DMS 273 (cell line): ENCODE data around the gene XIRP2.
A peak's percentile ranks its signal among the peaks of the same experiment; 100 is the strongest.
"Not testable (repeated sequence)": the region's sequence is repeated elsewhere in the genome, so short reads cannot be mapped to it uniquely, and the experiment has no call there.

Experiments
- DNase-seq: peaks from one replicate; lab custom pipeline; 2025; ENCODE audit not compliant: unreplicated experiment; lab: John Stamatoyannopoulos, UW

The XIRP2 gene

DNA sequence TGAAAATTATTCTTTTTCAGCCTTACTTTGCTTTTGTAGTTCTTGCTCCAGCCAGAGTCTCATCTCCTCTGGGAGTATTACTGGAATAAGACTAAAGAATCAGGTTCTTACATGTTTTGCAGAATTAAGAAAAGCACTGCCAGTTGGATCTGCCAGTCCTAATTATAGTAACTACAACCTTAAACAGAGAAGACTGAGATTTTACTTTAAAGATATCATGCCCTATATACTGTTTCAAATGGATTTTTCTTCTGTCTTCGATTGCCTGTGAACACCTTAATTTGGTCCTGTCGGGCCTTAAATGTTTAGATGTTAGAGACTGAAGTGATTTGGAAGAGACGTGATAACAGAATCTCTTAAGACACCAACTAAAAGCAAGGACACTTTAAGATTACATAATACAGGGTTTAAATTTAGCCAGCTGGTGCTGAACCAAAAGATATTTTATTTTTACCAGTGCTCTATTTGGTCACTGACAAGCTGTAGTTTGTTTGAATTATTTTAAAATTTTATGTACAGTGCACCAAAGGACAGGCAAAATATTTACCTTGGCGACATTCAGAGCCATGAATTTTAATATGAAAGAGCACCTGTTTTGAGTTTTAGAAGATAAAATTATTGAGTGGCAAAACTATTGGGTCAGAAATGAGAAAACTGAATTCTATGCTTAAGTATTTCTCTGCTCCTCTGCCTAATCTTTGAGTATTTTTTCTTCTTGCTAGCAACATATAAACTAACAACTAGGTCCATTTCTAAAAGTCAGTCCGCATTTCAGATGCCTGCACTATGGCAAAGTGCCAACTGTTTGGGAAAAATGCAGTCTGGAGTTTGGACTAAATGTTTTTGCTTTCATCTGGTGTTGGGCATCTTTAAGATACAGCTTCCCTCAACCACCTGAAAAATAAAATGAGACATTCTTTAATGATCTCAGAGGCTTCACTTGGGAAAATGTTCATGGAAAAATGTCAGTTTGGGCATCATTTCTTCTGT, 300.0 kb downstream of the XIRP2 start:
- peak; percentile 63 for DNase-seq

DNA sequence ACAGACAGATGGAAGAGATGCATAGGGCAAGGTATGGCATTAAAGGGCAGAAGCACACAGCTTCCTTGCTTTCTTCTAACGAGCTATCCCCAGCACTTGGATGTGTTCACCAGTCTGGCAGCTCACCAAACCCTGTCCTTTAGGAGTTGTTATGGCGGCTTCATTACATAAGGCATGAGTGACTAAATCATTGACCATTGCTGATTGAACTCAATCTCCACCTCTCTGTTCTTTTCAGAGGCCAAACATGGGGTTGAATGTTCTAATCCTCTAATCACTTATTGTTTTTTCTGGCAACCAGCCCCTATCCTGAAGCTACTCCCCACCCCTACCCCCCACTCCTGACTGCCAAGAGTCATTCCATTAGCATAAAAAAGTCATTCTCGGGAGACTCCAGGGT, 301.8 kb downstream of the XIRP2 start:
- peak; percentile 35 for DNase-seq

DNA sequence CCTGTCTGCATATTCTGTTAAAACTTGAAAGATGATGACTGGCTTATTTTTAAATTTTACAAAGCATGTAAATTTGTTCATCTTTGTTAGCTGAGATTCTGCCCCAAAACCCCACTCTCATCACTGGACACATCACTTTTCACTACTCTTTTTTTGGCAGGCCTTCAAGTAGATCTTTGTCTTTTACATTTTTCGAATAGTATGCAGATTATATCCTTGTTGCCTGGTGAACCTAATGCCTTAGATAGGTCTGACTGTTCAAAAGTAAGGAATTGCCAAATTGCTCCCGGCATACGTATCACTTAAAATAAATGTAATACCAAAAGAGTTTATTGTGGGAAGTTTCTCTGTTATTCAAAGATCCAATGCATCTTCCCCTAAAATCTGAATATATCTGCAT, 303.3 kb downstream of the XIRP2 start:
- DNase-seq, result no peak

DNA sequence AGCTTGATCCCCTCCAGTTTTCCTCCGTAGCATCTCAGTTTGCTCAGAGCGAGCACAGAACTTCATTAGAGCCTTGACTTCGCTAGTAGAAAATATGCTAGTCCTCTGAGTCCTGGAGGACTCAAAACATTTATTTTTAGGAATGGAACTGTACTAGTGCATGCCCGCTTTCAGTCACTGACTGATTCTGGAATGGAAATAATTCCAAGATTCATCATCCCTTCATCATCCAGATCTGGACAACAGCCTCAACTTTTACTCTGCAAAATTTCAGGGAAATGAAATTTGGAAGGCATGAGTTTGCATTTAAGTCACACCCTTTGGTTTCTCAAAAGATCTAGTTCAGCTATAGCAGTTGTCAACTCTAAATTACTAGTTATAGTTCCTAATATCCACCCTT, 304.6 kb downstream of the XIRP2 start:
- no peak for DNase-seq

DNA sequence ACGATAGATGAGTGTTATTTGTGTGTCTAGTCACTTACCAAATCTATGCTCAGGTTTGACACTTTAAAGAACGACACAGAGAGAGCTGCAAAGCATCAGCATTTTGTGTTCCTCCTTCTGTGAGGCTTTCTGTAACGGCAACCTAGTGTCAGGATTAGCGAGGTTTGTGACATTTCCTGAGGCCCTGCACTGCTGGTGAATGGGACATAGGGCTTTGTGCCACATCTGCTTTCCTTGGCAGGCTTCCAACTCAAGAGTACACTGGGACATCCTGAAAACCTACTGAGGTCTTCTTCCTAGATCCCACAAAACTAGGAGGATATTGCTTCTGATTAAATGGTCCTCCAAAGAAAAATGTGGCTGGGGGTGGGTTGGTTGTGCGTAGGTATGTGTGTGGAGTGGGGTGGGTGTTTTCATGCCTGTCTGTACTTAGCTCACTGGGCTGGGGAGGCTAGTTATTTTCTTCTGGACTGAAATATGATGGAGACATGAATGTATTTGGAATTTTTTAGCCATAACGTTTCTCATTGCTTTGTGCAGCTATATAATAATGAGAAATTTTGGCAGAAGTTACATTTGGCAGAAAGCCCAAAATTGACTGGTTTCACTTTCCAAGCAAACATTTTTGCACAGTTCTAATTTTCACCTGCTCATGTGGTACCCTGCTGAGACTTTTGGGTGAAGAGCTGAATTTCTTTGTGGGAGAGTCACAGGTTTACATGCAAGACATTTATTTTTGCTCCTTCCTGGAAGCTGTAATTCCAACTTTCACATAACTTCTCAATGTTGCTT, 308.4 kb downstream of the XIRP2 start:
- peak; percentile 66 for DNase-seq

DNA sequence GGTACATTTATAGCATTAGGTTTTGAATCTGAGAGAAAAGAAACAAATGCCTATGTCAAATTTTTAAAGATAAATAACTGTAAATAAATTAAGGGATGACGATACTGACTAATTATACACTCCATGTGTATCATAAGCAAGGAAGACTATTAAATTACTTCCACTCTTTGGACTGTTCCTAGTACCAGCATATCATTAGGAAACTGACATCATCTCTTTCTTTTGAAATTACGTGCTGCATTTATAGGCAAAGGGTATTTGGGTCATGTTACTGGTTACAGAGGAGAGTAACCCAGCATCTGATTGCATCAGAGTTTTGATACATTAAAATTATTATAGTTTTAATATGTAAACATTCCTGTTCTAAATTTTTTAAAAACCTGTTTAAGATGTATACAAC, 309.7 kb downstream of the XIRP2 start:
- peak; percentile 41 for DNase-seq

DNA sequence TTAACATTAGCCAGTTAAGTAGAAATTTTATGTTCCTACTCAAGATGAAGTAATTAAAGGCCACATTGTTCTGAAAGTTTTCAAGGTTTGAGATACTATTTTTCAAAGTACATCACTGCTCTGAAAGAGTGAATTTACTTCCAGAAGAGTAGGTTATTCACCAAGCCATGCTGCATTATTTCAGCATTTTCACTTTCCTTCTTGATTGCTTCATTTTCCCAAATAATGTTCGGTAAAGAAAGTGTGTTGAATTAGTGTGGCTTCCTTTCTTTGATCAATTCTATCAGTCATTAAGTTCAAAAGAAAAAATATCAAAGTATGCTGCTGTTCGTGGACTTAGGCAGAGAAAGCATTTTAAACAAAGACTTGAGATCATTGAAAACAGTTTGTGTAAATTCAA, 310.3 kb downstream of the XIRP2 start:
- DNase-seq, result no peak

DNA sequence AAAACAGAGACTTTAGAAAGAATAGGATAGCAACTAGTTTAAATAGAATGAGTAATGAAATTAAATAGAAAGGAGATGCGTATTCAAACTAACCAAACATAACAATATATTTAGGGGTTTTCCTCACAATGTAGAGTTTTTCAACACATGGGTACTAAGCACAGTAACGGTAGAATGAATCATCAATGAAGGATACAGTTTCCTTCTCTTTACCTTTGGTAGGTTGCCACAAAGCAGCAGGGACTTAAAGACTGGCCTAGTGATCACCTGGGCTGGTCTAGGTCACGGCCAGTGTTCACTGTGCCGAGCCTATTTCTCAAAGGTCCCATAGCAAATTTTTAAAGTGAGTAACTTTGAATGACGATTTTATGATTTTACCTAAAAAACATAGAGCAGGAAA, 311.7 kb downstream of the XIRP2 start:
- no peak for DNase-seq

DNA sequence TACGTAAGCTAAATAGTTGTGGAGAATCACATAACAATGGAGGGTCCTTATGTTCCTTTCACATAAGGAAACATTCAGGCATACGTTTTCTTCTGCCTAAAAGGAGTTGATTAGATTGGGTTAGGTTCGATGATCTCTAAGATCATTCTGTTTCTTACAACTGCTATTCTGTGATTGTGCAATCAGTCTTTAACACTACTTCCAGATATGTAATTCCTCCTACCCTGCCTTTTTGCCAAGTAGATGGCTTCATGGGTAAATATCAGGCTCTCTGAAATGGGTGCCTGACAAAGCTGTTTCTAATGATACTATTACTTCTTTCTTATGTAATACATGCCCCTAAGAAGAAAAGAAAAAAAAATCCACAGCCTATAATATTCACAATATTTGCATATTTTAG, 321.5 kb downstream of the XIRP2 start:
- no peak for DNase-seq

DNA sequence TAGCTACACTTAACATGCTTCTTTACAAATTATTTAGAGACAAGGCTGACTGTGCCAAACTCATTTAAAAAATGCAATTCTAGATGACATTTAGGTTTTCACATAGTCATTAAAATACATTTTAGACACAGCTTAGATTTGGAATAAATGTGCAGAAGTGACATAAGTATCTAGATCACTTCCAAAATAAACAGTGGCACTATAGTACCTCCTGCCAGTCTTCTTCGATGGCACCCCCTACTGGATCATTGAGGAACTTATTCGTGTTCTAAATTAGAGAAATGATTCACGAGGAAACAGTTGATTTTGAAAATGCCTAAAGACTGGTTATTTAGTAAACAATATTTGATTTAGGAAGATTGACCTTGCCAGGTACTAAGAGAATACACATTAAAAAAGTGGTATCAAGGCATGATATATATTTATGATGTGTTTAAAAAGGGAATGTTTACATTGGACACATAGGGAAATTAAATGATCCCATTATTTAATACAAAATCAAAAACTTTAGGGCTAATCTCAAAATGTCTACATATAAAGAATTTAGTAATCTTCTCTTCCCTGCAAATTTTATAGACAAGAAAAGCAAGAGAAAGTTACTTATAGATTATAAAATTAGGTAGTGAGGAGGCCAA, 323.9 kb downstream of the XIRP2 start:
- DNase-seq, result peak; percentile 81

DNA sequence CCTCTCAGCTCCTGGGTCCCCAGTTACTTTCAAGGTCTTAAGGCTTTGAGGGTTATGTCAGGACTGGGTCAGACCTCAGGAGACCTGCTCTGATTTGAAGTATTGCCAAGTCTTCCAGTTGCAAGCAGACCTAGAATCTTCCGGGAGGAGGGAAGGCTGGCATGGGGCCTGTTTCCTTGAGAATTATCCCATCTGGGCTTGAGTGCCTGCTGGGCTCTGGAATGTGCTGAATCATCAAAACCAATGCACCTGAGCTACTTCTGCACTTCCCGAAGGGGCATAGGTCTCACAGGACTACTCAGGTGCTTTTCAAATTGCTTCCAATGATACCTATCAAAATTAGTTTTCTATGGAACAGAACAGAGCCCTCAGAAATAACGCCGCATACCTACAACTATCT, 327.3 kb downstream of the XIRP2 start:
- peak; percentile 22 for DNase-seq

DNA sequence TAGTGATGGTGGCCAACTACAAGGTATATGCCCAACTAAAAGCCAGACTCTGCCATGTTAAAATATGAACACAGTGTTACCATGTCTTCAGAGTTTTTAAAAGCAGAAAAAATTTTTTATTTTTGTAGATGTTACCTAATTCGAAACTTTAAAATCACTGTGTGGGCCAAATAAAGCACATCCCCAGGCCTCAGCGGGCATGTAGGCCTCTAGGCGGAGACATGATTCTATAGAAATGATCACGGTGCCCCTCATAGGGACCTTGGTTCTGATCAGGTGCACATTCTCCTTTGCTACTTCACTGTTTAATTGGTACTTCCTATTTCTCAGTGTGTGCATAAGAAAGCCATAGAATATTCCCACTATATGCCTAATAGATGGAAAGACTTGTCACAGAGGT, 349.2 kb downstream of the XIRP2 start:
- no peak for DNase-seq

DNA sequence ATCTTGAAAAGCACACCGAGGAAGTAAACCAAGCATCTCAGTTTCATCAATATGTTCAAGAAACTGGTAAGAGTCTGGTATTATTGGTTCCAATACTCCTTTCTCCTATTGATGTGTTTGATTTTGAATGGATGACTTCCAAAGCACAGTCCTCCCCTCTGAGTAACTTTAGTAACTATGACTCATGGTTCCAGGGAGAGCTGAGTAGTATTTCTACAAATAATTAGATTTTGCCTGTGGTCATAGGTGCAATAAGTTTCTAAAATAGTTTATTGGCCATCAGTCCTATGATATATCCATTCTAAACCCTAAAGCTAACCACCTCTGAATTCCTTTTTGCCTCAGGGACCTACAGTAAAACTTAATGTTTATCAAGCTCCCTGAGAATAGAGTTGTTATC, 352.4 kb downstream of the XIRP2 start:
- no peak for DNase-seq

DNA sequence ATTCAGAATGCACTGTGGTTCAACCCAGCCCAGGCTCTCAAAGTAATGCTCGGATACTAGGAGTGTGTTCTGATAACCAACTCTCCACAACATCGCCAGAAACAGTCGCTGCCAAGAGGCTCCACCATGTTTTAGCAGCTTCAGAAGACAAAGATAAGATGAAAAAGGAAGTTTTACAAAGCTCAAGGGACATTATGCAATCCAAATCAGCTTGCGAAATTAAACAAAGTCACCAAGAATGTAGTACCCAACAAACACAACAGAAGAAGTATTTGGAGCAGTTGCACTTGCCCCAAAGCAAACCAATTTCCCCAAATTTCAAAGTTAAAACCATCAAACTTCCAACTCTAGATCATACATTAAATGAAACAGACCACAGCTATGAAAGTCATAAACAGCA, 360.9 kb downstream of the XIRP2 start:
- DNase-seq, result no peak

DNA sequence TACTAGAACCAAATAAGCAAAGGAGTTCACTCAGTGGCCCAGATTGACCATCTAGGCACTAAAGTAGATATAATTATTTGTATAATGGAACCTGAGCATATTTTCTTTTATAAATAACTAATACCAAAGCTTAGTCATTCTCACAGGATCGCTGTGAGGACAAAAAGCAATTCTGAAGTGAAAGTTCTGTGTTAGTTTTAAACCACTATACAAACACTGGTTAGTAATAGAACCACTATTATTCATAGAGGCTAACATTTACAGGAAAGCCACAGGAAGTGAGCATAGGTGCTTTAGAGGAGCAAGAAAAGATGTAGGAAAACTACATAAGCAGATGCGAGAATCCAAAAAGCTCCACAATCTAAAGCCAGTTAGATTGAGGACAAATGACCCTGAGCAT, 364.7 kb downstream of the XIRP2 start:
- DNase-seq, result no peak

DNA sequence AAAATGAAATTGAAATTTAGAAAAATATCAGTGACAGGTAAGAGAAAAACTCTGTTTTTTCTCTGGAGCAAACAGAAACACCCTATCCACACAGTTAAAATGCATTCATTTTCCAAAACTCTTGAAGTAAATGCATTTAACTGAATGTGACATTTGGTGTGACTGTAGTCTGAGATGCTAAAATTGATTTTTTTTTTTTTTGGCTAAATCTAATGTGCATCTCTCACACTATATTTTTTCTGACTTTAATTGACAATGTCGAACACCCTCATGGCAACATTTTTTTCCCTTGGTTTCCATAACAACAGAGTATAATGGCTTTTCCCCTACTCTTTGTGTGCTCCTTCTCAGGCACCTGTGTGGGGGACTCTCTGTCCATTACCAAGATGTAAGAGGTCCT, 366.4 kb downstream of the XIRP2 start:
- DNase-seq, result no peak

DNA sequence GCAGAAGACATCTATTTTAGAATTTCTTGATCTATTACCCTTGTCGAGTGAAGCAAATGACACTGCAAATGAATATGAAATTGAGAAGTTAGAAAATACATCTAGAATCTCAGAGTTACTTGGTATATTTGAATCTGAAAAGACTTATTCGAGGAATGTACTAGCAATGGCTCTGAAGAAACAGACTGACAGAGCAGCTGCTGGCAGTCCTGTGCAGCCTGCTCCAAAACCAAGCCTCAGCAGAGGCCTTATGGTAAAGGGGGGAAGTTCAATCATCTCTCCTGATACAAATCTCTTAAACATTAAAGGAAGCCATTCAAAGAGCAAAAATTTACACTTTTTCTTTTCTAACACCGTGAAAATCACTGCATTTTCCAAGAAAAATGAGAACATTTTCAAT, 370.4 kb downstream of the XIRP2 start:
- DNase-seq, result no peak

DNA sequence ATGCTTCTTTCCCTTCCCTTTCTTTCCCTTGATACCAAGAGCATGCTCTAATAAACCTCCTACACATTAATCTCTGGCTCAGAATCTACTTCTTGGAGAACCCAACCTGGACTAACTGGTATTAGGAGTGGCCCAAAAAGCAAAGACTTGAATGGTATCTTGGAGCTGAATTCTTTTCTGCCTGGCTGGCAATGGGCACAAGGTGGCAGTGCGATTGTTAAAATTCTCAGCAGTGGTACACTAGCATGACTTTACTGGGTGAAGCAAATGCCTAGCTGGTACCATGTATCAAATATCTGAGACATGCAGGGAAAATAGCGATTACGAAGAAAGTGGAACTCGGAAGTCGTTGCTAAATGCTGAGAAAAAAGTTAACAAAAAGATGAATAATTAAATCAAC, 376.1 kb downstream of the XIRP2 start:
- peak; percentile 45 for DNase-seq

DNA sequence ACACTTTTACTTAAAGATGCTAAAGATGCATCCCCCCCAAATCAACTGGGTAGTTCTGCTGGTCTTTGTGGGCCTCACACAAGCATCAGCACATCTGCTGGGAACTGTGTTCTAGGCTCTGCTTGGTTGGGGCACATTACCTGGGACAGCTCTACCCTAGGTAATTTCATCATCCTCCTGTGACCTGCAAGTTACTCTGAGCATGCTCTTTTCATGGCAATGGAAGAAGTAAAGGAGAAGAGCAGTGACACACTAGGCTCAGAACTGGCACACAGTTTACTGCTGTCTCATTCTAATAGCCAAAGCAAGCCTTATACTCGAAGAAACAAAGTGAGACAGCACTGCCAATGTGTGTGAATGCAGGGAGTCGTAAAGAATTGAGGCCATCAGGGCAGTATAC, 376.7 kb downstream of the XIRP2 start:
- no peak for DNase-seq

DNA sequence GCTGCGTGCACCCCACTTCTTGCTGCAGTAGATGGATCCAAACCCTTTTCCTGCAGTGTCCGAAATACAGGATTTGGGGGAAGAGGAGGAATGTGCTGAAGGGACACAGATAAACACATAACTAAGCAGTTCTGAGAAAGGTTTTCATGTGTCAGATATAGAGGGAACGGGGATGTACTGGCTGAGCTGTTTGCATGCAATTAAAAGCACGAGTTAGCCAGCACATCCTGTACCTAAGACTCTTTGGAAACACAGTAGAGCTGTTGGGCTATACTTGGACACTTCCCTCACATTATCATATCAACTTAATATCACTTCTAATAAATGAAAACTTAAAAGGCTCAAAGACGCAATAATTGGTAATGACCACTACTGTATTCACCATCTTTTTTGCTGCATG, 377.4 kb downstream of the XIRP2 start:
- DNase-seq, result no peak

DNA sequence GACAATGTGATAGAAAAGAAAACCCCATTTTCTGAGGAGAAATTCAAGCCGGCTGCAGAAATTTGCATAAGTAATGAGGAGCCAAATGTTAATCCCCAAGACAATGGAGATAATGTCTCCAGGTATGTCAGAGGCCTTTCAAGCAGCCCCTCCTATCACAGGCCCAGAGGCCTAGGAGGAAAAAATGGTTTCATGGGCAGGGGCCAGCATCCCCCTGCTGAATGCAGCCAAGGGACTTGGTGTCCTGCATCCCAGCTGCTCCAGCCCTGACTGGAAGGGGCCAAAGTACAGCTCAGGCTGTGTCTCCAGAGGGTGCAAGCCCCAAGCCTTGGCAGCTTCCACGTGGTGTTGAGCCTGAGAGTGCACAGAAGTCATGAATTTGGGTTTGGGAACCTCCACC, 380.0 kb downstream of the XIRP2 start:
- DNase-seq, result not testable (repeated sequence)

DNA sequence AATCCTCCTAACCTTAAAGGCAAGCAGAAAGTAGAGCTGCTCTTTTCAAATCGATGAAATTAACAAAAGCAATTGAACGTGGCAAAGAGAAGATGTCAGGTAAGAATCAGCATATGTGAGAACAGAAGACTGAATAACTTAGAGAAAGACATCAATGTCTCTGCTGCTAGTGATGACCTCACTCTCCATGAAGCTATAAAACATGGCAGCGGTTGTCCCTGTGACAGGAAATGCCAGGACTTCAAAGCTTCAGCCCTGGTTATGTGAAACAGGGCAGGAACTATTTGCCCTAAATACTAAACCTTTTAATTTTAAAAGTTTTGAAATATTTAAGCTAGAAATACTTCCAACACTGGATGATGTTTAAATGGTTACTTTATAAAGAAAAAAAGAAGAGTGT, 383.7 kb downstream of the XIRP2 start:
- no peak for DNase-seq
